H1 (cell line): ENCODE data around the gene MAML3. TPM values are rescaled to one million over a fixed set of nuclear protein-coding genes. Genes with fewer than 3 reads are reported as not detected.

Experiments used
- JUND ChIP-seq: IDR thresholded peaks from 2 replicates; pipeline ENCODE4 v1.6.1; 2011; ENCODE audit warnings: mild to moderate bottlenecking, improper control_type of control experiment, low read length
- NANOG ChIP-seq: IDR thresholded peaks from 2 replicates; pipeline ENCODE4 v1.6.1; 2011; ENCODE audit warnings: low read length, low read depth, mild to moderate bottlenecking, inconsistent platforms; ENCODE audit not compliant: insufficient read depth, poor library complexity, severe bottlenecking
- SIX5 ChIP-seq: IDR thresholded peaks from 2 replicates; pipeline ENCODE4 v1.6.1; 2011; ENCODE audit warnings: mild to moderate bottlenecking, low read depth, low read length
- SUZ12 ChIP-seq: fragments of 200-600 bp; sonication (generic); IDR thresholded peaks from 2 replicates; pipeline ENCODE4 v1.6.1; 2012; ENCODE audit warnings: mild to moderate bottlenecking, inconsistent platforms, low read length, moderate library complexity, mixed read lengths
- TBP ChIP-seq: IDR thresholded peaks from 2 replicates; pipeline ENCODE4 v1.6.1; 2011; ENCODE audit warnings: low read depth, low read length, improper control_type of control experiment
- polyA plus RNA-seq, 7 experiments: library from polyadenylated mRNA; depleted of rRNA in 3 of 7; stranded (reverse) in 5 of 7; unstranded in 2 of 7; fragments of >200 nt in 5 of 7; fragments of 200-250 nt in 2 of 7; gene quantifications; 1 replicate in 5 of 7; 2 replicates in 1 of 7; 4 replicates in 1 of 7; pipeline versions ENCODE4 v1.2.1 to v1.2.3, GENCODE V29; 2011 to 2013; ENCODE audit warnings: missing spikeins in 2 of 7, mixed read lengths in 2 of 7
- total RNA-seq: library from RNA; stranded (reverse); fragmentation: NEBNext Ultra II Directional; extraction: Animal tissue kit (Norgen Biotek cat#: 25700); gene quantifications from 2 replicates; pipeline ENCODE4 v1.2.1, GENCODE V29; 2021

The MAML3 gene
- total and polyA plus RNA-seq, 2 of the 8 experiments (the other 6 are each of a cell fraction or from before 2014, with no cell fraction given) = 2.1 to 5.7 TPM

DNA sequence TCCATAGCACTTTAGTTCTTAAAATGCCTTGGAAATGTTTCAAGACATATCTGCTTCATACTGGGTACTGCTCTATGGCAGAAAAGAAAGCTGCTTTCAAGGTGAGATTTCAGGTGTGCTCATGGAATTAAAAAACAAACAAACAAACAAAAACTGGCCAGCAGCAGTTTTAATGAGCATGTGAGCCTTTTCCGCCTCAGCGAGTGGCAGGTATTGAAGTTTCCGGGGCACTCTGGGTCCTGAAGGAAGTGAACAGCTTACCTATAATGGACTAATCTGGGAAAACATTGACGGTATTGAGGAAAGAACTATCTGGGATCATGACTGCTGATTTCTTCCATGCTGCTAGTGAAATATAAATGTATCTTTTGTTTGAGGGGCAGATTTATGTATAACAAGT lies 194.6 kb downstream of the MAML3 start (continued):
- TF ChIP-seq TBP (no peak), JUND (no peak), SUZ12 (no peak), NANOG (no peak), SIX5 (no peak)
